Parathyroid adenoma (tissue), 2 donors: Measurements from ENCODE around the gene EXOC4.

Experiments
- H2AFZ ChIP-seq: fragments of 300-600 bp; sonication (generic); one replicate; pipeline ENCODE4 v1.7.0; 2017; ENCODE audit warnings: antibody characterized with exemption, mild to moderate bottlenecking
- H3K27ac ChIP-seq: fragments of 300-600 bp; sonication (generic); one replicate; pipeline ENCODE4 v1.7.0; 2017
- H3K27me3 ChIP-seq: fragments of 300-600 bp; sonication (generic); one replicate; pipeline ENCODE4 v1.7.0; 2017; ENCODE audit warnings: low read length; ENCODE audit not compliant: control insufficient read depth, insufficient read depth
- H3K36me3 ChIP-seq: fragments of 300-600 bp; sonication (generic); one replicate; pipeline ENCODE4 v1.7.0; 2017; ENCODE audit warnings: low read length; ENCODE audit not compliant: control insufficient read depth, insufficient read depth
- H3K4me1 ChIP-seq: fragments of 300-600 bp; sonication (generic); one replicate; pipeline ENCODE4 v1.7.0; 2017; ENCODE audit warnings: control low read depth
- H3K4me2 ChIP-seq: fragments of 300-600 bp; sonication (generic); one replicate; pipeline ENCODE4 v1.7.0; 2017; ENCODE audit warnings: low read length
- H3K4me3 ChIP-seq: fragments of 300-600 bp; sonication (generic); one replicate; pipeline ENCODE4 v1.7.0; 2017; ENCODE audit warnings: low read depth, low read length
- H3K79me2 ChIP-seq: fragments of 300-600 bp; sonication (generic); one replicate; pipeline ENCODE4 v1.7.0; 2017; ENCODE audit warnings: control low read depth
- H3K9ac ChIP-seq: fragments of 300-600 bp; sonication (generic); one replicate; pipeline ENCODE4 v1.7.0; 2017; ENCODE audit warnings: mild to moderate bottlenecking
- H3K9me3 ChIP-seq: fragments of 300-600 bp; sonication (generic); one replicate; pipeline ENCODE4 v1.7.0; 2017; ENCODE audit warnings: low read length; ENCODE audit not compliant: control insufficient read depth
- TF ChIP-seq, protein P1 (sequence below): fragments of 300-600 bp; sonication (generic); IDR thresholded peaks from one replicate; pipeline ENCODE4 v1.7.0; 2017; ENCODE audit warnings: antibody characterized with exemption, mild to moderate bottlenecking
- donor health status: primary hyperparathyroidism.

The EXOC4 gene

DNA sequence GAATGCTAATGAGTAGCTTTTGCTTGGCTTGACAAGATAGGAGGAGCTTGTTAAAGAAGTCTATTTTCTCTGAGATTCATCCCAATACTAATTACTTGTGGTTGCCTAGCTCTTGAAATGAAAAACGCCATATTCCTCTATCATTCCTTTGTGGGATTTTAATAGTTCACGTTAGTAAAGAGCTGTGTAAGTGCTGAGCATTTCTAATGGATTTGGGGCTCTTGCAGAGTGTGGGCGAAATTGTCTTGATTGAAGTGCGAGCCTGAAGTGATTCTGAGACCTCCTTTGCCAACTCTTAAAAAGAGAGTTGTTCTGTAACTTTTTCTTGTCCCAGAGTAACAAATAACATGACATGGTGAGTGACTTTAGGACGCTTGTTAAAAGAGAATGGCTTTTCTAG, 45.2 kb downstream of the EXOC4 start:
- H3K4me3 ChIP-seq = no peak overlapping the region
- H3K79me2 ChIP-seq = peaks cover 3% of the 10 kb centered on the region
- TF ChIP-seq, protein P1, sequence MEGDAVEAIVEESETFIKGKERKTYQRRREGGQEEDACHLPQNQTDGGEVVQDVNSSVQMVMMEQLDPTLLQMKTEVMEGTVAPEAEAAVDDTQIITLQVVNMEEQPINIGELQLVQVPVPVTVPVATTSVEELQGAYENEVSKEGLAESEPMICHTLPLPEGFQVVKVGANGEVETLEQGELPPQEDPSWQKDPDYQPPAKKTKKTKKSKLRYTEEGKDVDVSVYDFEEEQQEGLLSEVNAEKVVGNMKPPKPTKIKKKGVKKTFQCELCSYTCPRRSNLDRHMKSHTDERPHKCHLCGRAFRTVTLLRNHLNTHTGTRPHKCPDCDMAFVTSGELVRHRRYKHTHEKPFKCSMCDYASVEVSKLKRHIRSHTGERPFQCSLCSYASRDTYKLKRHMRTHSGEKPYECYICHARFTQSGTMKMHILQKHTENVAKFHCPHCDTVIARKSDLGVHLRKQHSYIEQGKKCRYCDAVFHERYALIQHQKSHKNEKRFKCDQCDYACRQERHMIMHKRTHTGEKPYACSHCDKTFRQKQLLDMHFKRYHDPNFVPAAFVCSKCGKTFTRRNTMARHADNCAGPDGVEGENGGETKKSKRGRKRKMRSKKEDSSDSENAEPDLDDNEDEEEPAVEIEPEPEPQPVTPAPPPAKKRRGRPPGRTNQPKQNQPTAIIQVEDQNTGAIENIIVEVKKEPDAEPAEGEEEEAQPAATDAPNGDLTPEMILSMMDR = no peak
- H3K36me3 ChIP-seq = no peaks in the 10 kb centered on the region
- H3K27me3 ChIP-seq = no peaks in the 10 kb centered on the region
- H3K9me3 ChIP-seq = no peaks in the 10 kb centered on the region
- no peak overlapping the region for H3K27ac ChIP-seq
- H3K9ac ChIP-seq = no peak overlapping the region
- H2AFZ ChIP-seq = no peak overlapping the region
- no peak overlapping the region for H3K4me2 ChIP-seq
- peaks cover 10% of the 10 kb centered on the region for H3K4me1 ChIP-seq

DNA sequence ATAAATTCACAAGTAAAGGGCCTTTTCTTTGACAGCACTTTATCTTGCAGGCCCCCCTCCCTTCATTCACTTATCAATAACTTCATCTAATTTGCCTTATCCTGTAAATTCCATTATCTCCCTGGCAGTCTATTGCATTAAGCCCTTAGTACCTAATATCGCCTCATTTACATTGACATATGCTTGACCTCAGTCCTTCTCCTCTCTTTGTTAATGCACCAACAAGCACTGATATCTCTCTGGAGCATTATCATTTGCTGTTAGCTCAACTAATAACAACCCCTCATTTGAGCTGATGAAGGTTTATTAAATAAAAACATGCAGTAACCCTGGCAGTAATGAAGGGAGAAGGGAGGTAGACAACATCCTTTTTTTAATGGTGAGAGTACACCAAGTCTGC, 46.8 kb downstream of the EXOC4 start:
- peaks cover 3% of the 10 kb centered on the region for H3K79me2 ChIP-seq
- H3K4me1 ChIP-seq = peaks cover 10% of the 10 kb centered on the region
- no peak overlapping the region for H3K9ac ChIP-seq
- H3K36me3 ChIP-seq = no peaks in the 10 kb centered on the region
- no peaks in the 10 kb centered on the region for H3K9me3 ChIP-seq
- no peak overlapping the region for H3K4me2 ChIP-seq
- H3K27ac ChIP-seq = no peak overlapping the region
- H2AFZ ChIP-seq = no peak overlapping the region
- no peaks in the 10 kb centered on the region for H3K27me3 ChIP-seq
- no peak overlapping the region for H3K4me3 ChIP-seq
- TF ChIP-seq, protein P1 = no peak

DNA sequence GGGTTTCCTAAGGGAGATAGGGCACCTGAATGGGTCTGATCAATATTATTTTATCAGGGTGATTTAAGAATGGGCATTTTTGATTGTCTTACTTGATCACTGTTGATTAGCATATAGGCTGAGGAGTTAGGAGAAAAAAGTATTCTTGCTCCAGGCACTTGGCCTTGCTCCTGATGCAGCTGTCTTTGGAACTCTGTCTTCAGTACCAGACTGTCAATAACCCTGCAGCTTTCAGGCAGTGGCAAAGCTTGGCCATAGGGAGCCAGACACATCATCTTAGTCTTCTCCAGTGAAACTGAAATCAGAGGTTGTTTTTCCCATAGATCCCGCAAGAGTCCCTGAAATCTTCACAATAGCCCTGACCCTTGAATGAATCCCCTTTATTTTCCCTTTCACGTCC, 47.2 kb downstream of the EXOC4 start:
- no peak overlapping the region for H3K9ac ChIP-seq
- H3K9me3 ChIP-seq = no peaks in the 10 kb centered on the region
- H3K27me3 ChIP-seq = no peaks in the 10 kb centered on the region
- H3K4me3 ChIP-seq = no peak overlapping the region
- no peak overlapping the region for H3K4me2 ChIP-seq
- H3K4me1 ChIP-seq = peaks cover 10% of the 10 kb centered on the region
- H3K27ac ChIP-seq = no peak overlapping the region
- H3K79me2 ChIP-seq = peaks cover 3% of the 10 kb centered on the region
- TF ChIP-seq, protein P1 = no peak
- H3K36me3 ChIP-seq = no peaks in the 10 kb centered on the region
- H2AFZ ChIP-seq = no peak overlapping the region

DNA sequence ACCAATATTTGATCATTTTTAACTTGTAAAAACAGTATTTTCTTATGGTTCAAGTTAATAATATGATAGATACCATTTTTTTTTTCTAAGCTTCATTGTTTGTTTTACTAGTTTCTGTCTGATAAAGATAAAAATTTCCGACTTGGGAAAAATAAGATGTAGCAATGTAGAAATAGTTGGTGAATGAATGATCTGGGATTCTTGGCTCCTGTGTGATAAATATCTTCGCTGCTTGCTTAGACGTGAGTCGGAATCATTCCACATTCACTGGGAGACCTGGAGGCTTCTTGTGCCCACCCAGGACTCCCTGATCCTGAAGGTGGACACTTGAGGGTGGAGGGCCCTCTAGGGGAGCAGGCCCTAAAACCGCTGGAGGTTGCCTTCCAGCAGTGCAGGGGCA, 47.9 kb downstream of the EXOC4 start:
- no peak overlapping the region for H3K9ac ChIP-seq
- no peaks in the 10 kb centered on the region for H3K36me3 ChIP-seq

DNA sequence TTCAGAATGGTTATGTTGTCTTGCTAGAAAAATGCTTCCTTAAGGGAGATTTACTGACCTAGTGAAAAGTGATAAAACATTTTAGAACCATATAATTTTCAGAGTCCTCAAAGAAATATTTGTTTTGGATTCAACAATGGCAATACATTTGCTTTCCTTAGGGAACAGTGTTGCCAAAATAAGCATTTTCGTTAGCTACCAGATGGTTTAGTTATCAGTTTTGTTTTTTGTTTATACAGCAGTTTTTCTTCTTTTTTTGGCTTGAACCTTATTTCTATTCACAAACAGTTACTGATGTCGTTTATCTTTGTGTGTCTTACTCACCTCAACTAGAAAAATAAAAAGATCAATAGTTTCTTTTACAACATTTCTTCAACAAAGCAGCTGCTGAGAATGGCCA, 48.6 kb downstream of the EXOC4 start:
- Histone ChIP-seq H3K9ac (no peak overlapping the region), H2AFZ (no peak overlapping the region), H3K27ac (no peak overlapping the region), H3K79me2 (peaks cover 3% of the 10 kb centered on the region), H3K4me2 (no peak overlapping the region), H3K27me3 (no peaks in the 10 kb centered on the region), H3K9me3 (no peaks in the 10 kb centered on the region), H3K36me3 (no peaks in the 10 kb centered on the region), H3K4me1 (peaks cover 10% of the 10 kb centered on the region), H3K4me3 (no peak overlapping the region)
- TF ChIP-seq, protein P1 = no peak

More for the DNA sequence above, 47.9 kb downstream of the EXOC4 start:
- H3K4me2 ChIP-seq = no peak overlapping the region
- no peak overlapping the region for H2AFZ ChIP-seq
- peaks cover 10% of the 10 kb centered on the region for H3K4me1 ChIP-seq
- no peak overlapping the region for H3K27ac ChIP-seq
- no peaks in the 10 kb centered on the region for H3K27me3 ChIP-seq
- TF ChIP-seq, protein P1 = no peak
- no peak overlapping the region for H3K4me3 ChIP-seq
- H3K9me3 ChIP-seq = no peaks in the 10 kb centered on the region
- peaks cover 3% of the 10 kb centered on the region for H3K79me2 ChIP-seq
